HFFc6 (cell line): ENCODE measurements around the gene MAP2K4. TPM values are rescaled to one million over a fixed set of nuclear protein-coding genes. Genes with fewer than 3 reads are reported as not detected.

Source experiments
- DNase-seq: peaks from one replicate; pipeline ENCODE4 v3.0.0-alpha.2; 2018
- H3K27ac Mint-ChIP-seq: 2 replicates; pipeline ENCODE4 v1.8.0; 2020; ENCODE audit warnings: mild to moderate bottlenecking, mixed read lengths
- H3K27me3 Mint-ChIP-seq: 2 replicates; pipeline ENCODE4 v1.8.0; 2021; ENCODE audit warnings: mild to moderate bottlenecking, moderate library complexity, mixed read lengths; ENCODE audit not compliant: insufficient read depth
- H3K36me3 Mint-ChIP-seq: 2 replicates; pipeline ENCODE4 v1.8.0; 2021; ENCODE audit warnings: low read depth, mixed read lengths
- H3K4me1 Mint-ChIP-seq: 2 replicates; pipeline ENCODE4 v1.8.0; 2020; ENCODE audit warnings: low read depth, mixed read lengths
- H3K4me3 Mint-ChIP-seq: 2 replicates; pipeline ENCODE4 v1.8.0; 2020; ENCODE audit warnings: mild to moderate bottlenecking, moderate library complexity, mixed read lengths
- H3K9me3 Mint-ChIP-seq: 2 replicates; pipeline ENCODE4 v1.8.0; 2020; ENCODE audit warnings: mild to moderate bottlenecking, mixed read lengths
- total RNA-seq, 6 experiments: library from RNA; stranded (reverse); fragmentation: NEBNext Ultra II Directional; extraction: Animal tissue kit (Norgen Biotek cat#: 25700); gene quantifications; 2 replicates in 1 of 6; 3 replicates in 5 of 6; pipeline ENCODE4 v1.2.3, GENCODE V29; 2021
- TF ChIP-seq, protein P1 (sequence below): fragments of 200-600 bp; sonication (generic); IDR thresholded peaks from 2 replicates; pipeline ENCODE4 v1.5.0; 2021; ENCODE audit warnings: antibody characterized with exemption, mild to moderate bottlenecking

The MAP2K4 gene
- total RNA-seq, 6 experiments from 2014 or later = 24.0 to 31.7 (median 26.9) TPM

DNA sequence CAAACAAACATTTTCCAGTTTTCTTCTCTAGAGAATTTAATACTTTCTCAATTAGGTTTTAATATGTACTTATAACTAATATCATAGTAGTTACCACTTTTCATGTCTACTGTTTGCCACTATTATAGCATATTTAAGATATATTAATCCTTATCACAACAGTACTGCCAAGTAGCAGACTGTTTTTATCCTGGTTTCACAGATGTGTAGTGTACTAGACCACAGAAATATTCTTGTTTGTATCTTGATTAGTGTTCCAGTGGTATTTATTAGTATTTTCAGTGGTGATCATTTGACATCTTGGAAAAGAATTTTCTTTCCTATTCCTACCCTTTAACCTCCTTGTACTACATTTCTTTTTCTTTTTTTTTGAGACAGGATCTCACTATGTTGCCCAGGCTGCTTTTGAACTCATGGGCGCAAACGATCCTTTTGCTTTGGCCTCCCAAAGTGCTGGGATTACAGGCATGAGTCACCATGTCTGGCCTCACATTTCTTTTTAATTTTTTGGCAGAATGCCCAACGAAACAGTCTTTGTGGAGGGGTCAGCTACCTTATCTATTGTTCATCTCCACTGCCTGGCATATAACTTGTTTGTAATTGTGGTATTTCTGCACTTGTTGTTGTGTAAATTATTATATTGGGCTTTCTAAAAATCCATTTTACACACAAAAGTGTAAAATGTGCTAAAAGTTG lies 27.2 kb downstream of the MAP2K4 start:
- no peak overlapping the region for H3K27ac Mint-ChIP-seq
- DNase-seq = no peak
- H3K9me3 Mint-ChIP-seq = no peaks in the 10 kb centered on the region
- H3K36me3 Mint-ChIP-seq = peaks cover 9% of the 10 kb centered on the region; the same call in 1 of the 2 replicates
- TF ChIP-seq, protein P1, sequence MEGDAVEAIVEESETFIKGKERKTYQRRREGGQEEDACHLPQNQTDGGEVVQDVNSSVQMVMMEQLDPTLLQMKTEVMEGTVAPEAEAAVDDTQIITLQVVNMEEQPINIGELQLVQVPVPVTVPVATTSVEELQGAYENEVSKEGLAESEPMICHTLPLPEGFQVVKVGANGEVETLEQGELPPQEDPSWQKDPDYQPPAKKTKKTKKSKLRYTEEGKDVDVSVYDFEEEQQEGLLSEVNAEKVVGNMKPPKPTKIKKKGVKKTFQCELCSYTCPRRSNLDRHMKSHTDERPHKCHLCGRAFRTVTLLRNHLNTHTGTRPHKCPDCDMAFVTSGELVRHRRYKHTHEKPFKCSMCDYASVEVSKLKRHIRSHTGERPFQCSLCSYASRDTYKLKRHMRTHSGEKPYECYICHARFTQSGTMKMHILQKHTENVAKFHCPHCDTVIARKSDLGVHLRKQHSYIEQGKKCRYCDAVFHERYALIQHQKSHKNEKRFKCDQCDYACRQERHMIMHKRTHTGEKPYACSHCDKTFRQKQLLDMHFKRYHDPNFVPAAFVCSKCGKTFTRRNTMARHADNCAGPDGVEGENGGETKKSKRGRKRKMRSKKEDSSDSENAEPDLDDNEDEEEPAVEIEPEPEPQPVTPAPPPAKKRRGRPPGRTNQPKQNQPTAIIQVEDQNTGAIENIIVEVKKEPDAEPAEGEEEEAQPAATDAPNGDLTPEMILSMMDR = no peak
- H3K4me3 Mint-ChIP-seq = no peak overlapping the region
- H3K27me3 Mint-ChIP-seq = no peaks in the 10 kb centered on the region; the same call in 1 of the 2 replicates
- H3K4me1 Mint-ChIP-seq = peaks cover 53% of the 10 kb centered on the region

DNA sequence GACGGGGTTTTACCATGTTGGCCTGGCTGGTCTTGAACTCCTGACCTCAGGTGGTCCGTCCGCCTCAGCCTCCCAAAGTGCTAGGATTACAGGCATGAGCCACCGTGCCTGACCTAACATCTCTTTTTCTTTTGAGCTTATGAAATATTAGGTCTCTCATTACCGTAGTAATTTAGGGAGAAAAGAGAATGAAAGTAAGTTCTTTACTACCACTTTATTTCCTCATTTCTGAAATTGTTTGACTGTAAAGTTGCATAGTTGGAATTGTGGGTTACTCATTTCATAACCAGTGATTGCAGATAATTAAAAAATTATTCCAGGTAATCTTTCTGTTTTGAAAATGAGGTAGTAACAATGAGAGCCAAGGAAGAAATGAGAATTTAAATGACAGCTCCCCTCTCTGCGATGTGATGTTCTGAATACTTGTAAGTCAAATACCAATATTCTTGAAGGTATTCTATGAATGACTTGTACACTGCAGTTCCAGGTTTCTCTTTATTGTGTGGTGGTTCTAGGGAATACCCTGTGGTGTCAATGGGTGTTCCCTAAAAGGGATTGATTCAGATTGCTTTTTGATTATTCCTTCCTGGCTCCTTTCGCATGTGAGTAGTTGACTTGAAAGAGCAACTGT lies 28.3 kb downstream of the MAP2K4 start:
- Mint-ChIP-seq H3K27me3 (no peaks in the 10 kb centered on the region; the same call in 1 of the 2 replicates), H3K4me3 (no peak overlapping the region), H3K36me3 (peaks cover 9% of the 10 kb centered on the region; the same call in 1 of the 2 replicates)

DNA sequence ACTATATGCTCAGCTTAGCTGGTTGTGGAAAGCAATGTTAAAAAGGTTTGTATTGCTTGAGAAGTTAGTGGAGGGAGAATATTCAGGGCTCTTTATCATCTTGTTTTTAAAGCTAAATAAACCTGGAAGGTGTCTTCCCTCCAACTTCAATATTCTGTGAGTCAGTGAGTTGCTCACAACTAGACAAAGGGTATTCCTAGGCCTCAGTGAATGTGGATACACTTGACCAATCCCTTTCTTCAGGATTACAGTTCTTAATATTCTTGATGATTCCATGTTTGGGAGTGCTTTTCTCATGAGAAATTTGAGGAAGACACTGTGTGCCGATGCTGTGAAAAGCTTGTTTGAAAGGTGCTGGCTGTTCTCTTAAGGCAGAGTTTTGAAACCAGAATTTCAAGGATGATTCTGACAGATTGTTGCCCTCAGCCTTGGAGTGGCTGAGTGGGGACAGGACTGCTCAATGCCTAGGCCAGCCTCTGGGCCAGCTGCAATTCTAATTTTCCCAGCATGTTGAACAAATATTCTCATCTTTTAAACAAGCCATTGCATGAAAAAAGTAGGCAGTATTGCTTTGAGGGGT lies 30.1 kb downstream of the MAP2K4 start:
- TF ChIP-seq, protein P1 = no peak
- Mint-ChIP-seq H3K9me3 (no peaks in the 10 kb centered on the region), H3K27me3 (no peaks in the 10 kb centered on the region; the same call in 1 of the 2 replicates), H3K27ac (no peak overlapping the region), H3K4me3 (no peak overlapping the region), H3K4me1 (peaks cover 61% of the 10 kb centered on the region), H3K36me3 (peaks cover 5% of the 10 kb centered on the region; the same call in 1 of the 2 replicates)
- no peak for DNase-seq

More for the DNA sequence above, 28.3 kb downstream of the MAP2K4 start:
- H3K27ac Mint-ChIP-seq = no peak overlapping the region
- TF ChIP-seq, protein P1 = no peak
- no peak for DNase-seq
- H3K9me3 Mint-ChIP-seq = no peaks in the 10 kb centered on the region
- peaks cover 61% of the 10 kb centered on the region for H3K4me1 Mint-ChIP-seq

DNA sequence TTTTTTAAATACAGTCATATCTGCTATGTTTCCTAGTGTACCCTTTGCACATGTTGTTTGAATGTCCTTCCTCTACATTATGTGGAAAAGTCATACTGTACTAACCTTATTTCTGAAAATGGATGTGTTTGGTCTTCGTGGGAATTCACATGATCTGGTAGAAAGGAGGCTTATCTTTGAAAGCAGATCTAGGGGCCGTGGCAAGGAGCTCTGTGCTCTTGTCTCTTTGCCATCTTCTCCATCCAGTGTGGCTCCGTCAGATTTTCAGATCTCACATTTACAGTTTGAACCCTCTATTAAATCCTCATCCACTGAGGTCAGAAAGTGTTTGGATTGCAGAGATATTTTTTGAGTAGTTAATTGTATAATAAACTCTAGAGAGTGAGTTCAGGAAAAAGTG lies 32.9 kb downstream of the MAP2K4 start:
- no peaks in the 10 kb centered on the region; the same call in 1 of the 2 replicates for H3K27me3 Mint-ChIP-seq
- H3K9me3 Mint-ChIP-seq = no peaks in the 10 kb centered on the region
- DNase-seq = no peak
- H3K27ac Mint-ChIP-seq = peak overlapping the region; percentile 9; the same call in 1 of the 2 replicates
- peaks cover 4% of the 10 kb centered on the region; the same call in 1 of the 2 replicates for H3K36me3 Mint-ChIP-seq
- TF ChIP-seq, protein P1 = no peak
- peak overlapping the region; percentile 58 for H3K4me3 Mint-ChIP-seq
- peaks cover 36% of the 10 kb centered on the region for H3K4me1 Mint-ChIP-seq

DNA sequence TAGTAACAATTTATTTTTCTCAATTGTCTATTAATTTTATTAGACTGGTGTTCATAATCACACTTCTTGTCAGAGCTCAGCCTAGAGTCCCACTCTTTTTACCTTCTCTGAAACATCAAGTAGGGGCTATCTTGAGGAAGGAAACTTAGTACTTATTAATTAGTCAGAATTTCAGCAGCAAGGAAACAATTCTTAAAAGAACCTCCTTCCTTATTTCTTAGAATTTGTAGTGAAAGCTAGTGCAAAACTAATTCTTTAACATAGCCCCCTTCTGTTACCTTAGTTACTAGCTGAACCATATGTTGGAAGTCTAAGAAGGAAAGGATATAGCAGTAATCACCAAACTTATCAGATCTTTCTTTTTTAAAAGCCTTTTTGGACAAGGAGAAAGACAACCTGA lies 35.2 kb downstream of the MAP2K4 start:
- Mint-ChIP-seq H3K27ac (no peak overlapping the region), H3K4me1 (peaks cover 16% of the 10 kb centered on the region), H3K36me3 (peaks cover 4% of the 10 kb centered on the region; the same call in 1 of the 2 replicates), H3K9me3 (no peaks in the 10 kb centered on the region), H3K27me3 (no peaks in the 10 kb centered on the region), H3K4me3 (no peak overlapping the region)
- TF ChIP-seq, protein P1 = no peak
- DNase-seq = no peak
